ENCODE results near the gene ZSCAN2. TPM values are rescaled to one million over a fixed set of nuclear protein-coding genes. Genes with fewer than 3 reads are reported as not detected.

Gene ZSCAN2
- total and polyA plus RNA-seq, 10 of the 15 experiments (the other 5 are each of a cell fraction or from before 2014, with no cell fraction given), result 2.7 to 13.2 (median 8.6) TPM

- TF ChIP-seq PKNOX1 (IDR thresholded peaks at IDR 0.05), result peak; percentile 81
- TF ChIP-seq CBFB (IDR thresholded peaks at IDR 0.05; ENCODE audit: low read depth), result peak; percentile 99
- peak; percentile 83 for TF ChIP-seq FOXK2 (IDR thresholded peaks at IDR 0.05)
- TF ChIP-seq HCFC1 (IDR thresholded peaks at IDR 0.05; ENCODE audit: low read length), result peak; percentile 49; the same call in 1 of the 2 replicates
- no peak for TF ChIP-seq PBX3 (IDR thresholded peaks at IDR 0.05; ENCODE audit: insufficient replicate concordance, low read depth, low read length)
- TF ChIP-seq IRF5 (IDR thresholded peaks at IDR 0.05; ENCODE audit: borderline replicate concordance), result peak; percentile 91
- peak in 1 of 2 experiments; percentile 57; a peak in 2 of 4 replicates for TF ChIP-seq BHLHE40 (IDR thresholded peaks at IDR 0.05; ENCODE audit: borderline replicate concordance in 1 of 2, low read depth in 2 of 2, low read length in 1 of 2)
- peak; percentile 52 for TF ChIP-seq SP1 (IDR thresholded peaks at IDR 0.05; ENCODE audit: low read depth, low read length)
- peak; percentile 89 for TF ChIP-seq GABPA (IDR thresholded peaks at IDR 0.05; ENCODE audit: low read depth)
- TF ChIP-seq BRCA1 (IDR thresholded peaks at IDR 0.05; ENCODE audit: low read depth, low read length), result peak; percentile 97
- TF ChIP-seq NFYB (IDR thresholded peaks at IDR 0.05; ENCODE audit: insufficient read depth, low read depth, low read length), result no peak
- TF ChIP-seq CREB1 (IDR thresholded peaks at IDR 0.05; ENCODE audit: low read depth), result peak; percentile 46
- TF ChIP-seq IKZF1 (conservative IDR thresholded peaks at IDR 0.05), result peak; percentile 62
- TF ChIP-seq NKRF (conservative IDR thresholded peaks at IDR 0.05), result peak; percentile 98
- 0 out of 3 replicates have a peak, but pooled peaks have one; percentile 20 for TF ChIP-seq POU2F2 (IDR thresholded peaks at IDR 0.05; ENCODE audit: borderline replicate concordance, low read depth, low read length)
- TF ChIP-seq ESRRA (IDR thresholded peaks at IDR 0.05; ENCODE audit: low read length), result 0 out of 2 replicates have a peak, but pooled peaks have one; percentile 28
- peak; percentile 38 for TF ChIP-seq PML (IDR thresholded peaks at IDR 0.05; ENCODE audit: low read length)
- no peak for TF ChIP-seq CHD4 (IDR thresholded peaks at IDR 0.05)
- peak; percentile 46; the same call in 1 of the 2 replicates for TF ChIP-seq RELB (IDR thresholded peaks at IDR 0.05; ENCODE audit: low read depth)
- TF ChIP-seq SRF (IDR thresholded peaks at IDR 0.05; ENCODE audit: low read depth in 2 of 2, low read length in 2 of 2), result 0 out of 4 replicates have a peak, but pooled peaks of 1 of the 2 experiments have one; percentile 4
- peak; percentile 38; the same call in 1 of the 2 replicates for TF ChIP-seq DPF2 (IDR thresholded peaks at IDR 0.05)
These were observed 53.3 kb downstream of the ZSCAN2 start, which contains the start of gene WDR73 (continued) for GRCh38 chr15:84653910-84654688.

Measured in GM12878 (cell line).